ENCODE measurements around the gene DHRS11. TPM values are rescaled to one million over a fixed set of nuclear protein-coding genes. Genes with fewer than 3 reads are reported as not detected.

Gene DHRS11
- total and polyA plus RNA-seq, 2 of the 8 experiments (the other 6 are each of a cell fraction or from before 2014, with no cell fraction given) = 29.5 to 63.3 TPM

DNA sequence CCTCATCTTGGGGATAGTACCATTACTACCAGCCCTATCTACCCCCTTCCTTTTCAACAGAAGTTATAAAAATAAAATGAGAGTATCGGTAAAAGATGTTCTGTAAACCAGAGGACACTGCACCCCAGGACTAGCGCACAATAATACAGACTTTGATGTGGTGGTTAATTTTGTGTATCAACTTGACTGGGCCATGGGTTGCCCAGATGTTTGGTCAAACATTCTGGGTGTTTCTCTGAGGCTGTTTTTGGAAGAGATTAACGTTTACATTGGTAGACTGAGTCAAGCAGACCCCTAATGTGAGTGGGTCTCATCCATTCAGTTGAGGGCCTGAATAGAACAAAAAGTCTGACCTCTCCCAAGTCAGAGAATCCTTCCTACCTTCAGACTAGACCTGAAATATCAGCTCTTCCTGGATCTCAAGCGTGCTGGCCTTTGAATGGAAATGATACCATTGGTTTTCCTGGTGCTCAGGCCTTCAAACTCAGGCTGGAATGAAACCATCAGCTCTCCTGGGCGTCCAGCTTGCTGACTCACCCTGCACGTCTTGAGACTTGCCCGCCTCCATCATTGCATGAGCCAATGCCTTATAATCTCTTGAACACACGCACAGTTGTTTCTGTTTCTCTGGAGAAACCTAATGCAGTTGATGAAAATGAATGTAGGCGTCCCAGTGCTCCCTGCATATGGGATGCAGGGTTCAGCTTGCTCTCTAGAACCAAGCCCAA lies 19.8 kb downstream of the DHRS11 start (continued):
- TF ChIP-seq SIN3A (conservative IDR thresholded peaks at IDR 0.05 in 1 of 2, IDR thresholded peaks at IDR 0.05 in 1 of 2; ENCODE audit: low read depth in 1 of 2, low read length in 2 of 2) (no peak), TCF12 (IDR thresholded peaks at IDR 0.05; ENCODE audit: low read depth, low read length) (no peak), BRCA1 (IDR thresholded peaks at IDR 0.05; ENCODE audit: low read depth, low read length) (no peak), JUN (IDR thresholded peaks at IDR 0.05; ENCODE audit: low read depth, low read length) (no peak), BCL11A (IDR thresholded peaks at IDR 0.05; ENCODE audit: low read depth in 2 of 2, low read length in 2 of 2) (no peak), SP1 (IDR thresholded peaks at IDR 0.05; ENCODE audit: low read depth, low read length) (no peak), SP4 (IDR thresholded peaks at IDR 0.05; ENCODE audit: low read length) (no peak), CREB1 (IDR thresholded peaks at IDR 0.05) (no peak), CBX5 (IDR thresholded peaks at IDR 0.05; ENCODE audit: low read depth, low read length) (no peak)
- TF ChIP-seq, protein P1, sequence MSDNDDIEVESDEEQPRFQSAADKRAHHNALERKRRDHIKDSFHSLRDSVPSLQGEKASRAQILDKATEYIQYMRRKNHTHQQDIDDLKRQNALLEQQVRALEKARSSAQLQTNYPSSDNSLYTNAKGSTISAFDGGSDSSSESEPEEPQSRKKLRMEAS (IDR thresholded peaks at IDR 0.05) = no peak
